Endothelial cell of umbilical vein (primary cell): ENCODE data around the gene ACAT2. TPM values are rescaled to one million over a fixed set of nuclear protein-coding genes. Genes with fewer than 3 reads are reported as not detected.

ENCODE experiments used
- BruUV-seq: library from RNA; stranded (reverse); fragments of 400-500 nt; replicated peaks from 2 replicates; lab custom pipeline; 2021; lab: Mats Ljungman, UMichigan
- CTCF ChIA-PET: fragments of 300-600, 350-600 bp; sonication (Branson Sonifier 250); formaldehyde crosslinking; loops from one replicate; lab custom pipeline; 2021; ENCODE audit warnings: antibody characterized with exemption, inconsistent platforms; lab: Charles Lee
- POLR2A ChIA-PET: fragments of 300-600, 350-600 bp; sonication (Branson Sonifier 250); formaldehyde crosslinking; loops from one replicate; lab custom pipeline; 2021; ENCODE audit warnings: antibody characterized with exemption, inconsistent platforms; lab: Charles Lee
- DNase-seq: peaks from one replicate; pipeline ENCODE4 v3.0.0-alpha.2; 2011; ENCODE audit warnings: low read depth, low spot score
- FAIRE-seq: peaks from 2 replicates; lab custom pipeline; 2011; peaks lifted over from hg19 to GRCh38; lab: Jason Lieb, UNC
- H2AFZ ChIP-seq: 2 replicates; pipeline ENCODE4 v1.6.0; 2012; ENCODE audit warnings: low read depth, low read length, control low read depth, inconsistent platforms
- H3K27ac ChIP-seq: 2 replicates; pipeline ENCODE4 v1.5.1; 2011; ENCODE audit warnings: low read depth, mild to moderate bottlenecking, control low read depth, low read length, moderate library complexity; ENCODE audit not compliant: insufficient read depth
- H3K27me3 ChIP-seq, 2 experiments: 2 replicates each; pipeline versions ENCODE4 v1.6.0 to v1.6.1; 2011; ENCODE audit warnings: low read length in 2 of 2, mixed read lengths in 1 of 2; ENCODE audit not compliant: control insufficient read depth in 2 of 2, insufficient read depth in 2 of 2
- H3K36me3 ChIP-seq, 2 experiments: 2 replicates in 1 of 2; 3 replicates in 1 of 2; pipeline ENCODE4 v1.5.1; 2011; ENCODE audit warnings: low read length in 2 of 2, mild to moderate bottlenecking in 1 of 2, moderate library complexity in 1 of 2; ENCODE audit not compliant: control insufficient read depth in 2 of 2, insufficient read depth in 2 of 2; ENCODE audit errors: extremely low read depth in 1 of 2
- H3K4me1 ChIP-seq: 3 replicates; pipeline ENCODE4 v1.5.1; 2011; ENCODE audit warnings: mild to moderate bottlenecking, low read length; ENCODE audit not compliant: control insufficient read depth, insufficient read depth; ENCODE audit errors: extremely low read depth
- H3K4me2 ChIP-seq: 2 replicates; pipeline ENCODE4 v1.6.1; 2011; ENCODE audit warnings: low read length, control low read depth, mixed read lengths; ENCODE audit not compliant: insufficient read depth
- H3K4me3 ChIP-seq, 3 experiments: fragments of 200-600 bp in 1 of 3; sonication (generic), shearing (Covaris generic) in 1 of 3; replicated peaks in 1 of 3; 2 replicates each; pipeline ENCODE4 v1.5.1; 2011 to 2016; ENCODE audit warnings: control low read depth in 3 of 3, low read length in 3 of 3, mild to moderate bottlenecking in 2 of 3, inconsistent platforms in 1 of 3, low read depth in 1 of 3, moderate library complexity in 1 of 3; ENCODE audit not compliant: insufficient read depth in 1 of 3
- H3K79me2 ChIP-seq: 2 replicates; pipeline ENCODE4 v1.6.0; 2012; ENCODE audit warnings: low read length, inconsistent platforms; ENCODE audit not compliant: control insufficient read depth, insufficient read depth
- H3K9ac ChIP-seq: replicated peaks from 2 replicates; pipeline ENCODE3; 2011; ENCODE audit warnings: low read length, control low read depth; ENCODE audit not compliant: insufficient read depth; ENCODE audit errors: extremely low read depth
- H3K9me1 ChIP-seq: replicated peaks from 3 replicates; pipeline ENCODE4 v1.6.0; 2011; ENCODE audit warnings: mild to moderate bottlenecking, low read length; ENCODE audit not compliant: control insufficient read depth, insufficient read depth; ENCODE audit errors: extremely low read depth
- H3K9me3 ChIP-seq: replicated peaks from 2 replicates; pipeline ENCODE4 v1.5.1; 2012; ENCODE audit warnings: low read length, inconsistent platforms; ENCODE audit not compliant: control insufficient read depth, insufficient read depth
- H4K20me1 ChIP-seq: replicated peaks from 2 replicates; pipeline ENCODE3; 2011; ENCODE audit warnings: mild to moderate bottlenecking, low read length; ENCODE audit not compliant: control insufficient read depth, insufficient read depth; ENCODE audit errors: extremely low read depth
- EZH2 ChIP-seq: IDR thresholded peaks from 2 replicates; pipeline ENCODE4 v1.6.1; 2012; ENCODE audit warnings: borderline replicate concordance, low read depth, mild to moderate bottlenecking, moderate library complexity, low read length, inconsistent platforms; ENCODE audit not compliant: severe bottlenecking
- FOS ChIP-seq: IDR thresholded peaks from 2 replicates; pipeline ENCODE4 v1.6.1; 2011; ENCODE audit warnings: mild to moderate bottlenecking, low read length, moderate library complexity, borderline replicate concordance; ENCODE audit not compliant: insufficient read depth
- GATA2 ChIP-seq: IDR thresholded peaks from 2 replicates; pipeline ENCODE4 v1.7.0; 2011; ENCODE audit warnings: low read depth, mild to moderate bottlenecking, moderate library complexity, mixed read lengths, low read length; ENCODE audit not compliant: insufficient read length, insufficient read depth
- JUN ChIP-seq: IDR thresholded peaks from 2 replicates; pipeline ENCODE4 v1.6.1; 2011; ENCODE audit warnings: borderline replicate concordance, low read depth; ENCODE audit not compliant: insufficient read length, insufficient read depth
- MYC ChIP-seq: IDR thresholded peaks from one replicate; pipeline ENCODE4 v1.6.1; 2011; ENCODE audit warnings: mild to moderate bottlenecking, low read depth, low read length
- POLR2AphosphoS5 ChIP-seq: IDR thresholded peaks from 2 replicates; pipeline ENCODE4 v1.6.1; 2012; ENCODE audit warnings: low read depth, mild to moderate bottlenecking, control low read depth, low read length, moderate library complexity; ENCODE audit not compliant: insufficient read depth
- dilution Hi-C: fragments of 300-500 bp; cut with MboI; formaldehyde crosslinking; loops from one replicate; pipeline ENCODE4 v1.15.0; 2019; ENCODE audit warnings: low sequenced_read_pairs; ENCODE audit not compliant: extremely low pct_ligation_motif_present
- intact Hi-C: fragments of 100-400 bp; cut with micrococcal nuclease; formaldehyde crosslinking; loops from one replicate; pipeline ENCODE4 v1.10.0; 2022
- polyA plus RNA-seq, 4 experiments: library from polyadenylated mRNA; depleted of rRNA in 3 of 4; stranded (reverse) in 3 of 4; unstranded in 1 of 4; fragments of >200 nt; gene quantifications; 2 replicates each; pipeline versions ENCODE4 v1.2.1 to v1.2.3, GENCODE V29; 2011 to 2012; ENCODE audit warnings: missing spikeins in 1 of 4
- total RNA-seq: library from RNA; stranded (reverse); gene quantifications from 2 replicates; pipeline ENCODE4 v1.2.3, GENCODE V29; 2021
- TF ChIP-seq, protein P1 (sequence below): IDR thresholded peaks from 2 replicates; pipeline ENCODE4 v1.6.1; 2011; ENCODE audit not compliant: insufficient read depth, insufficient read length
- TF ChIP-seq, protein P2 (sequence below), 2 donors: IDR thresholded peaks; 1 replicate in 1 of 2; 2 replicates in 1 of 2; pipeline ENCODE4 v1.5.1; 2011; ENCODE audit warnings: low read length in 2 of 2, mild to moderate bottlenecking in 2 of 2, moderate library complexity in 2 of 2, control low read depth in 1 of 2, inconsistent platforms in 1 of 2, low read depth in 1 of 2; ENCODE audit not compliant: insufficient read depth in 1 of 2; ENCODE audit errors: extremely low read depth in 1 of 2

ACAT2 gene
- total and polyA plus RNA-seq, 2 donors (not counting 3 experiments of a cell fraction or from before 2014, with no cell fraction given): 44.6 to 114 TPM

DNA sequence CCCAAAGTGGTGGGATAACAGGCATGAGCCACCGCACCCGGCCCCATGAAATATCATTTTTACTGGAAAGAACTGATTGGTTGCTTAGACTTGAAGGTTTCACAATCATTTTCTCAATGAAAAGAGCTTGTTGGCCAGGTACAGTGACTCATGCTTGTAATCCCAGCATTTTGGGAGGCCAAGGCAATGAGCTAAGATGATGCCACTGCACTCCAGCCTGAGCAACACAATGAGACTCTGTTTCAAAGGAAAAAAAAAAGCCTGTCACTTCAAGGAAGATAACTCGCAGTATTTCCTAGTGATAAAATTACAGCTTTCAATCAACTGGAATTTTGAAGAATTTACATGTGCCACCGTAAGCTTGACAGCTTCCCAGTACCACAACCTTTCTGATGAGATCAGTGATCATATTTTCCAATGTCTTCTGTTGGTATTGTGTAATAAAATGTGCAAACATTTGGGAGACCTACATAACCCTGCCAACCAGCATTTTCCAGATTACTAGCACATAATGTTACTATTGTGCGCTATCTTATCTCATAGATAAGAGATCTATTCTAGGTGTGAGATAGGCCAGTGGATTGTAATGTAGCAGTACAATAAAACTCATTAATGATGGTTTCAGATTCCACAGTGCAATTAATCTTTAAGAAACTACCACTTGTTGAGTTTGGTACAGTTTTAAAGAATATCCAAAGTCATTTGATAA lies 45.5 kb downstream of the ACAT2 start:
- no peaks in the 10 kb centered on the region for H3K27me3 ChIP-seq
- intact Hi-C loops (no loop called here), dilution Hi-C loops (no loop called here)
- H3K9me1 ChIP-seq: no peaks in the 10 kb centered on the region
- ChIA-PET CTCF (no interaction called here), POLR2A (no interaction called here)
- no peak overlapping the region for H3K4me2 ChIP-seq
- BruUV-seq: no TSS peak
- no peak for TF ChIP-seq FOS
- no peak overlapping the region for H3K4me3 ChIP-seq
- no peaks in the 10 kb centered on the region for H3K9me3 ChIP-seq
- no peak overlapping the region for H2AFZ ChIP-seq
- FAIRE-seq: no peak
- H3K4me1 ChIP-seq: no peaks in the 10 kb centered on the region
- H4K20me1 ChIP-seq: no peaks in the 10 kb centered on the region
- H3K27ac ChIP-seq: no peak overlapping the region
- no peak for DNase-seq
- H3K79me2 ChIP-seq: no peaks in the 10 kb centered on the region
- H3K9ac ChIP-seq: no peak overlapping the region
- no peaks in the 10 kb centered on the region for H3K36me3 ChIP-seq

DNA sequence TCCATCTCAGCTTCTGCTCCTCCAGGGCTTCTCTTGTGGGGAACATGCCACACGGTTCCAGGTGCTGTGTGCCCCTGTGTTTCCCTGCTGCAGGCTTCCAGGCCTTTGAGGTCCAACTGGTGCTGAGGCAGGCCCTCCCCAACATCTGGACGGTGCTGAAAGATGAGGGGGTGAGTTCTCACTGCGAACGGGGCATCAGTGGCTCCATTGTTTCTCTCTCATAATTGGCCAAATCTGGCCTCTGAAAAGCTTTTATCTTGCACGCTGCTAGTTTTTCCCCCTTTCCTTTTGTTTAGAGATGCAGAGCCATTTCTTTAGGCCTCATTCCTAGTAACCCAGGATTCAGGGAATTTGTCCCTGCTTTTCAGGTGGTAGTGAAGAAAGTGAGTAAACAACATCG lies 46.8 kb downstream of the ACAT2 start:
- dilution Hi-C loops: no loop called here
- Histone ChIP-seq H3K4me1 (no peaks in the 10 kb centered on the region), H3K79me2 (no peaks in the 10 kb centered on the region), H3K9me3 (no peaks in the 10 kb centered on the region), H3K27ac (no peak overlapping the region), H3K4me3 (no peak overlapping the region), H3K9ac (no peak overlapping the region), H3K36me3 (no peaks in the 10 kb centered on the region), H2AFZ (no peak overlapping the region), H3K4me2 (no peak overlapping the region), H4K20me1 (no peaks in the 10 kb centered on the region), H3K9me1 (no peaks in the 10 kb centered on the region), H3K27me3 (no peaks in the 10 kb centered on the region)
- intact Hi-C loops: no loop called here
- TF ChIP-seq POLR2AphosphoS5: no peak
- no peak for TF ChIP-seq MYC
- no peak for TF ChIP-seq EZH2
- TF ChIP-seq JUN: no peak
- TF ChIP-seq, protein P1, sequence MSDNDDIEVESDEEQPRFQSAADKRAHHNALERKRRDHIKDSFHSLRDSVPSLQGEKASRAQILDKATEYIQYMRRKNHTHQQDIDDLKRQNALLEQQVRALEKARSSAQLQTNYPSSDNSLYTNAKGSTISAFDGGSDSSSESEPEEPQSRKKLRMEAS: no peak
- TF ChIP-seq, protein P2, sequence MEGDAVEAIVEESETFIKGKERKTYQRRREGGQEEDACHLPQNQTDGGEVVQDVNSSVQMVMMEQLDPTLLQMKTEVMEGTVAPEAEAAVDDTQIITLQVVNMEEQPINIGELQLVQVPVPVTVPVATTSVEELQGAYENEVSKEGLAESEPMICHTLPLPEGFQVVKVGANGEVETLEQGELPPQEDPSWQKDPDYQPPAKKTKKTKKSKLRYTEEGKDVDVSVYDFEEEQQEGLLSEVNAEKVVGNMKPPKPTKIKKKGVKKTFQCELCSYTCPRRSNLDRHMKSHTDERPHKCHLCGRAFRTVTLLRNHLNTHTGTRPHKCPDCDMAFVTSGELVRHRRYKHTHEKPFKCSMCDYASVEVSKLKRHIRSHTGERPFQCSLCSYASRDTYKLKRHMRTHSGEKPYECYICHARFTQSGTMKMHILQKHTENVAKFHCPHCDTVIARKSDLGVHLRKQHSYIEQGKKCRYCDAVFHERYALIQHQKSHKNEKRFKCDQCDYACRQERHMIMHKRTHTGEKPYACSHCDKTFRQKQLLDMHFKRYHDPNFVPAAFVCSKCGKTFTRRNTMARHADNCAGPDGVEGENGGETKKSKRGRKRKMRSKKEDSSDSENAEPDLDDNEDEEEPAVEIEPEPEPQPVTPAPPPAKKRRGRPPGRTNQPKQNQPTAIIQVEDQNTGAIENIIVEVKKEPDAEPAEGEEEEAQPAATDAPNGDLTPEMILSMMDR (IDR thresholded peaks at IDR 0.05; ENCODE audit: extremely low read depth in 1 of 2, insufficient read depth in 1 of 2, low read depth in 1 of 2, low read length in 2 of 2): no peak
- no peak for TF ChIP-seq FOS
- no peak for TF ChIP-seq GATA2
- ChIA-PET CTCF (no interaction called here), POLR2A (no interaction called here)
- FAIRE-seq: no peak
- DNase-seq: no peak
- no TSS peak for BruUV-seq
